Muscle of leg (tissue), 11 donors: ENCODE data around the gene CALML3. TPM values are rescaled to one million over a fixed set of nuclear protein-coding genes. Genes with fewer than 3 reads are reported as not detected.

Experiments
- DNase-seq: peaks from one replicate; pipeline ENCODE4 v3.0.0; 2013
- H3K27ac ChIP-seq: one replicate; pipeline ENCODE4 v1.5.1; 2013; ENCODE audit warnings: mild to moderate bottlenecking, low read length, control low read depth
- H3K27me3 ChIP-seq: one replicate; pipeline ENCODE4 v1.6.1; 2013; ENCODE audit warnings: low read length; ENCODE audit not compliant: control insufficient read depth, insufficient read depth
- H3K36me3 ChIP-seq: one replicate; pipeline ENCODE4 v1.6.1; 2013; ENCODE audit warnings: low read length; ENCODE audit not compliant: control insufficient read depth, insufficient read depth
- H3K4me1 ChIP-seq: one replicate; pipeline ENCODE4 v1.6.1; 2013; ENCODE audit warnings: low read length; ENCODE audit not compliant: control insufficient read depth, insufficient read depth
- H3K4me3 ChIP-seq: one replicate; pipeline ENCODE4 v1.5.1; 2013; ENCODE audit warnings: low read length, control low read depth
- H3K9me3 ChIP-seq: replicated peaks from 2 replicates; pipeline ENCODE4 v1.6.1; 2013; ENCODE audit warnings: low read depth, low read length; ENCODE audit not compliant: control insufficient read depth
- WGBS: methylation state at CpG from one replicate; pipeline ENCODE4 v1.1.5; 2013; ENCODE audit warnings: missing lambda C conversion rate; ENCODE audit not compliant: insufficient coverage; 5-methylcytosine and 5-hydroxymethylcytosine counted together
- polyA plus RNA-seq, 8 donors: library from polyadenylated mRNA; unstranded; fragments of 120-200 nt; gene quantifications; one replicate each; pipeline versions ENCODE4 v1.2.1 to v1.2.3, GENCODE V29; 2013; ENCODE audit warnings: inconsistent platforms in 1 of 8, low replicate concordance in 1 of 8; ENCODE audit not compliant: insufficient read length in 8 of 8, insufficient read depth in 1 of 8
- total RNA-seq: library from RNA; stranded (reverse); fragments of 120-200 nt; gene quantifications from one replicate; pipeline ENCODE4 v1.2.4, GENCODE V29; 2013

Gene CALML3
- total and polyA plus RNA-seq, 9 donors, result 0.09 to 0.79 (median 0.33) TPM; not detected in 1

- no peak overlapping the region for H3K4me3 ChIP-seq
- H3K9me3 ChIP-seq, result no peaks in the 10 kb centered on the region
- WGBS, result no CpG with 5 or more reads among the region's 1 CpG
- no peaks in the 10 kb centered on the region for H3K36me3 ChIP-seq
- no peak for DNase-seq
- no peaks in the 10 kb centered on the region for H3K27me3 ChIP-seq
- no peak overlapping the region for H3K27ac ChIP-seq
- H3K4me1 ChIP-seq, result peaks cover 66% of the 10 kb centered on the region
Measured at GRCh38 chr10:5550250-5550545, 25.4 kb downstream of the CALML3 start.

GRCh38 chr10:5550621-5551530, 26.1 kb downstream of the CALML3 start:
- Histone ChIP-seq H3K27me3 (no peaks in the 10 kb centered on the region), H3K27ac (no peak overlapping the region), H3K9me3 (no peaks in the 10 kb centered on the region), H3K36me3 (no peaks in the 10 kb centered on the region), H3K4me3 (no peak overlapping the region), H3K4me1 (peaks cover 59% of the 10 kb centered on the region)
- no peak for DNase-seq
- WGBS, result 87% methylated on average over 13 of the region's 17 CpGs

GRCh38 chr10:5551531-5552375, 27.0 kb downstream of the CALML3 start:
- Histone ChIP-seq H3K4me3 (no peak overlapping the region), H3K27me3 (no peaks in the 10 kb centered on the region), H3K4me1 (peaks cover 50% of the 10 kb centered on the region), H3K27ac (no peak overlapping the region), H3K9me3 (no peaks in the 10 kb centered on the region), H3K36me3 (no peaks in the 10 kb centered on the region)
- DNase-seq, result no peak
- 71% methylated on average over 10 of the region's 15 CpGs for WGBS

- DNase-seq, result no peak
- H3K4me3 ChIP-seq, result no peak overlapping the region
- H3K36me3 ChIP-seq, result no peaks in the 10 kb centered on the region
- no peaks in the 10 kb centered on the region for H3K9me3 ChIP-seq
- H3K27ac ChIP-seq, result no peak overlapping the region
- WGBS, result 69% methylated on average over 21 of the region's 23 CpGs
- H3K4me1 ChIP-seq, result peaks cover 41% of the 10 kb centered on the region
- no peaks in the 10 kb centered on the region for H3K27me3 ChIP-seq
Measured at GRCh38 chr10:5552376-5553321, 27.9 kb downstream of the CALML3 start.

- H3K9me3 ChIP-seq, result no peaks in the 10 kb centered on the region
- H3K4me1 ChIP-seq, result peaks cover 32% of the 10 kb centered on the region
- no peak overlapping the region for H3K27ac ChIP-seq
- WGBS, result 67% methylated on average over 13 of the region's 17 CpGs
- no peaks in the 10 kb centered on the region for H3K36me3 ChIP-seq
- H3K27me3 ChIP-seq, result no peaks in the 10 kb centered on the region
- no peak overlapping the region for H3K4me3 ChIP-seq
- DNase-seq, result no peak
Measured at GRCh38 chr10:5553400-5554170, 28.8 kb downstream of the CALML3 start.

GRCh38 chr10:5555021-5555510, 30.3 kb downstream of the CALML3 start:
- H3K36me3 ChIP-seq, result no peaks in the 10 kb centered on the region
- H3K4me3 ChIP-seq, result no peak overlapping the region
- whole genome bisulfite sequencing, result 67% methylated on average over 18 of the region's 19 CpGs
- no peak overlapping the region for H3K27ac ChIP-seq
- no peak for DNase-seq
- peaks cover 29% of the 10 kb centered on the region for H3K4me1 ChIP-seq
- H3K27me3 ChIP-seq, result no peaks in the 10 kb centered on the region
- no peaks in the 10 kb centered on the region for H3K9me3 ChIP-seq

GRCh38 chr10:5555881-5556280, 31.1 kb downstream of the CALML3 start:
- Histone ChIP-seq H3K36me3 (no peaks in the 10 kb centered on the region), H3K4me3 (no peak overlapping the region), H3K27me3 (no peaks in the 10 kb centered on the region), H3K9me3 (no peaks in the 10 kb centered on the region), H3K27ac (no peak overlapping the region), H3K4me1 (peaks cover 37% of the 10 kb centered on the region)
- WGBS, result 72% methylated on average over 4 of the region's 5 CpGs
- DNase-seq, result no peak

GRCh38 chr10:5556576-5556975, 31.8 kb downstream of the CALML3 start:
- H3K4me1 ChIP-seq, result peaks cover 37% of the 10 kb centered on the region
- H3K9me3 ChIP-seq, result no peaks in the 10 kb centered on the region
- H3K27me3 ChIP-seq, result no peaks in the 10 kb centered on the region
- 76% methylated on average over 7 of the region's 11 CpGs for WGBS
- H3K4me3 ChIP-seq, result no peak overlapping the region
- DNase-seq, result no peak
- no peak overlapping the region for H3K27ac ChIP-seq
- H3K36me3 ChIP-seq, result no peaks in the 10 kb centered on the region

- no peak overlapping the region for H3K27ac ChIP-seq
- H3K4me1 ChIP-seq, result peaks cover 34% of the 10 kb centered on the region
- H3K9me3 ChIP-seq, result no peaks in the 10 kb centered on the region
- WGBS, result 68% methylated on average over 12 of the region's 19 CpGs
- H3K27me3 ChIP-seq, result no peaks in the 10 kb centered on the region
- no peak overlapping the region for H3K4me3 ChIP-seq
- H3K36me3 ChIP-seq, result no peaks in the 10 kb centered on the region
- DNase-seq, result no peak
Measured at GRCh38 chr10:5557040-5557721, 32.4 kb downstream of the CALML3 start.
